ENCODE results near the gene RALA. TPM values are rescaled to one million over a fixed set of nuclear protein-coding genes. Genes with fewer than 3 reads are reported as not detected.

Gene RALA
- total and polyA plus RNA-seq, 10 donors = 10.0 to 26.6 (median 19.7) TPM

DNA sequence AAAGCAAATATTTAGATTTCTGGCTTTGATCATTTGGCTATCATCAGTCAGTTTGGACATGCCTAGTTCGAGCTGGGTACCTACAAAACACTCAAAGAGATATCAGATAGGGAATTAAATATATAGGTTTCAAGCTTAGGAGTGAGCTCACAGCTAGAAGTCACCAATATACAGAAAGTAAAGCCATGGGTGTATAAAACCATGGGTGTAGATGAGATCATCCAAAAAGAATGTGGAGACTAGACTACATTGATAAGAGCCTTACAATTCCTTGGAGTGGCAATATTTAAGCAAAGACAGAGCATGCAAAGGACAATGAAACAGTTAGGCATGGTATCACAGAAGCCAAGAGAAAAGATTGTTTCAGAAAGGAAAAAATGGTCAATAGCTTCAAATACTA, 7.2 kb upstream of the RALA start:
- Histone ChIP-seq H3K4me3 (no peak overlapping the region), H3K9me3 (no peaks in the 10 kb centered on the region), H3K27me3 (replicated peaks in 1 of 7) (peaks cover 0 to 19% (median 0%) of the 10 kb centered on the region in 7 donors), H3K4me1 (peaks cover 0 to 3% (median under 1%) of the 10 kb centered on the region in 6 donors), H3K27ac (no peak overlapping the region), H3K36me3 (no peaks in the 10 kb centered on the region)
- intact Hi-C loops (cut with DNase I; ENCODE audit: low total_unique reads) = no loop called here
- 47 to 79% (median 75%) methylated on average over 1 of the region's 1 CpG for WGBS, 5 donors
- DNase-seq = no peak
- TF ChIP-seq CTCF (IDR thresholded peaks at IDR 0.05 in 8 of 11, conservative IDR thresholded peaks at IDR 0.05 in 3 of 11) = no peak
- no peak for TF ChIP-seq POLR2AphosphoS5 (IDR thresholded peaks at IDR 0.05)
- no peak for TF ChIP-seq POLR2A (IDR thresholded peaks at IDR 0.05)

GRCh38 chr7:39617005-39617404, 6.4 kb upstream of the RALA start:
- peaks cover 0 to 12% (median 0%) of the 10 kb centered on the region in 7 donors for H3K27me3 ChIP-seq (replicated peaks in 1 of 7)
- intact Hi-C loops (cut with DNase I; ENCODE audit: low total_unique reads) = no loop called here
- H3K4me1 ChIP-seq = peaks cover 0 to 11% (median 8%) of the 10 kb centered on the region in 6 donors
- no peak overlapping the region for H3K4me3 ChIP-seq
- no peaks in the 10 kb centered on the region for H3K9me3 ChIP-seq
- no peak for TF ChIP-seq POLR2A (IDR thresholded peaks at IDR 0.05)
- no peak for TF ChIP-seq CTCF (IDR thresholded peaks at IDR 0.05 in 8 of 11, conservative IDR thresholded peaks at IDR 0.05 in 3 of 11)
- no peak for TF ChIP-seq POLR2AphosphoS5 (IDR thresholded peaks at IDR 0.05)
- DNase-seq = no peak
- H3K27ac ChIP-seq = no peak overlapping the region
- H3K36me3 ChIP-seq = no peaks in the 10 kb centered on the region

- WGBS, 5 donors = 94 to 95% (median 94%) methylated on average over 4 of the region's 4 CpGs
- intact Hi-C loops (cut with DNase I; ENCODE audit: low total_unique reads) = no loop called here
Measured at GRCh38 chr7:39618868-39619267, 4.5 kb upstream of the RALA start.

GRCh38 chr7:39620486-39620885, 2.9 kb upstream of the RALA start:
- intact Hi-C loops (cut with DNase I; ENCODE audit: low total_unique reads) = no loop called here
- H3K4me3 ChIP-seq = no peak overlapping the region
- DNase-seq = no peak
- no peaks in the 10 kb centered on the region for H3K36me3 ChIP-seq
- TF ChIP-seq POLR2A (IDR thresholded peaks at IDR 0.05) (no peak), POLR2AphosphoS5 (IDR thresholded peaks at IDR 0.05) (no peak), CTCF (IDR thresholded peaks at IDR 0.05 in 8 of 11, conservative IDR thresholded peaks at IDR 0.05 in 3 of 11) (no peak)
- no peaks in the 10 kb centered on the region for H3K27me3 ChIP-seq (replicated peaks in 1 of 7)
- peaks cover 16 to 37% (median 33%) of the 10 kb centered on the region in 6 donors for H3K4me1 ChIP-seq
- no peak overlapping the region for H3K27ac ChIP-seq
- H3K9me3 ChIP-seq = no peaks in the 10 kb centered on the region

More at GRCh38 chr7:39618868-39619267, 4.5 kb upstream of the RALA start:
- H3K27me3 ChIP-seq (replicated peaks in 1 of 7) = no peaks in the 10 kb centered on the region
- no peak for DNase-seq
- no peaks in the 10 kb centered on the region for H3K9me3 ChIP-seq
- H3K27ac ChIP-seq = no peak overlapping the region
- no peaks in the 10 kb centered on the region for H3K36me3 ChIP-seq
- no peak overlapping the region for H3K4me3 ChIP-seq
- peaks cover 3 to 21% (median 18%) of the 10 kb centered on the region in 6 donors for H3K4me1 ChIP-seq
- TF ChIP-seq POLR2A (IDR thresholded peaks at IDR 0.05) (no peak), POLR2AphosphoS5 (IDR thresholded peaks at IDR 0.05) (no peak)

GRCh38 chr7:39621261-39621660, 2.1 kb upstream of the RALA start:
- no peaks in the 10 kb centered on the region for H3K27me3 ChIP-seq (replicated peaks in 1 of 7)

More at GRCh38 chr7:39621261-39621660, 2.1 kb upstream of the RALA start:
- WGBS, 5 donors = 66 to 97% (median 69%) methylated on average over 1 of the region's 1 CpG
- intact Hi-C loops (cut with DNase I; ENCODE audit: low total_unique reads) = no loop called here
- H3K4me3 ChIP-seq = no peak overlapping the region
- no peaks in the 10 kb centered on the region for H3K9me3 ChIP-seq
- H3K36me3 ChIP-seq = no peaks in the 10 kb centered on the region
- no peak for DNase-seq
- H3K27ac ChIP-seq = no peak overlapping the region
- no peak for TF ChIP-seq POLR2A (IDR thresholded peaks at IDR 0.05)
- TF ChIP-seq CTCF (IDR thresholded peaks at IDR 0.05 in 8 of 11, conservative IDR thresholded peaks at IDR 0.05 in 3 of 11) = no peak
- no peak for TF ChIP-seq POLR2AphosphoS5 (IDR thresholded peaks at IDR 0.05)
- H3K4me1 ChIP-seq = peaks cover 17 to 45% (median 40%) of the 10 kb centered on the region in 6 donors
